ENCODE data around the gene SYCE1.

The SYCE1 gene

DNA sequence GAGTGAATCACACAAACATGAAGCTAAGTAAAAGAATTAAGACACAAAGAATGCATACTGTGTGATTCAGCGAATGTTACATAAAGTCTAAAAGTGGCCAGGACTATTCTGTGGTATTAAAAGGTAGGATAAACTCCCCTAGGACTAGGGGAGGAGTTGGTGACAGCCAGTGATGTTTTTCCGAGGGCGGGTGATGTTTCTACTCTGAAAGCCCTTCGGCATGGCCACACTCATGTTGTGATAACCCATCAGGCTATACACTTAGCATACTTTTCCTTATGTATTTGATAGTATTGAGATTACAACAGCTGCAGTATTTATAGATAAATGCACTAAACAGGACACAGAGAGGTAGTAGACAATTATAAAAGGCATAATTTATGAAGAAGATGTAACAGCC, 54.0 kb downstream of the SYCE1 start:
- no peak for DNase-seq

DNA sequence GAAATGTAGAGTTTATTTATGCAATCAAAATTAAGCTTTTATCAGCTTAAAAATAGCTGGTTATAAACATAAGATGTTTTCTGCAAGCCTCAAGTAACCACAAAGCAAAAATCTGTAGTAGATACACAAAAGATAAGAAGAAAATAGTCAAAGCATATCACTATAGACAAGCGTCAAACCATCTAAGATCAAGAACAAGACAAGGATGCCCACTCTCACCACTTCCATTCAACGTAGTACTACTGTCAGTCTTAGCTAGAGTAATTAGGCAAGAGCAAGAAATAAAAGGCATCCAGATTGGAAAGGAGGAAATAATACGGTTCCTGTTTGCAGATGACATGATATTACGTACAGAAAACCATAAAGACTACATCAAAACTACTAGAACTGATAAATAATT, 55.7 kb downstream of the SYCE1 start:
- DNase-seq = no peak

Measured in NCI-H69 (cell line).